ENCODE measurements around the gene PRPF40A.
"Not testable (repeated sequence)": the region's sequence is repeated elsewhere in the genome, so short reads cannot be mapped to it uniquely, and the experiment has no call there.

PRPF40A gene

GRCh38 chr2:152717228-152718075, at the start of gene PRPF40A:
Gene PRPF40A, minus strand, starts transcription at chr2:152717461. Its CDS starts 22 bp downstream, at chr2:152717439.
- DNase-seq, result peak; percentile 88

GRCh38 chr2:152766928-152767327, 49.7 kb upstream of the PRPF40A start:
- DNase-seq, result no peak

GRCh38 chr2:152763651-152764050, 46.4 kb upstream of the PRPF40A start:
- DNase-seq, result no peak

- DNase-seq, result not testable (repeated sequence)
Measured at GRCh38 chr2:152763208-152763607, 45.9 kb upstream of the PRPF40A start.

- no peak for DNase-seq
Measured at GRCh38 chr2:152762202-152762601, 44.9 kb upstream of the PRPF40A start.

GRCh38 chr2:152761214-152761613, 44.0 kb upstream of the PRPF40A start:
- DNase-seq, result no peak

- DNase-seq, result no peak
Measured at GRCh38 chr2:152759290-152760072, 42.2 kb upstream of the PRPF40A start.

- no peak for DNase-seq
Measured at GRCh38 chr2:152755029-152755428, 37.8 kb upstream of the PRPF40A start.

- DNase-seq, result not testable (repeated sequence)
Measured at GRCh38 chr2:152747751-152748150, 30.5 kb upstream of the PRPF40A start.

- DNase-seq, result no peak
Measured at GRCh38 chr2:152743002-152743401, 25.7 kb upstream of the PRPF40A start.

- DNase-seq, result no peak
Measured at GRCh38 chr2:152740743-152741328, 23.6 kb upstream of the PRPF40A start.

GRCh38 chr2:152739705-152740104, 22.4 kb upstream of the PRPF40A start:
- DNase-seq, result not testable (repeated sequence)

- DNase-seq, result no peak
Measured at GRCh38 chr2:152738438-152738837, 21.2 kb upstream of the PRPF40A start.

- not testable (repeated sequence) for DNase-seq
Measured at GRCh38 chr2:152737509-152737908, 20.2 kb upstream of the PRPF40A start.

GRCh38 chr2:152730591-152731333, 13.5 kb upstream of the PRPF40A start:
- no peak for DNase-seq

GRCh38 chr2:152729844-152730243, 12.6 kb upstream of the PRPF40A start:
- DNase-seq, result no peak

- no peak for DNase-seq
Measured at GRCh38 chr2:152723918-152724317, 6.7 kb upstream of the PRPF40A start.

GRCh38 chr2:152722639-152723038, 5.4 kb upstream of the PRPF40A start:
- not testable (repeated sequence) for DNase-seq

GRCh38 chr2:152720794-152721193, 3.5 kb upstream of the PRPF40A start:
- no peak for DNase-seq

GRCh38 chr2:152718909-152719645, 1.8 kb upstream of the PRPF40A start:
- peak; percentile 33 for DNase-seq

GRCh38 chr2:152718076-152718908, 1.0 kb upstream of the PRPF40A start, which contains the start of gene ARL6IP6:
Gene ARL6IP6, plus strand, starts transcription at chr2:152718620. Its CDS starts 5 bp downstream, at chr2:152718625.
- DNase-seq, result peak; percentile 73
